GM12878 (cell line): Measurements from ENCODE around the gene TSHR. TPM values are rescaled to one million over a fixed set of nuclear protein-coding genes. Genes with fewer than 3 reads are reported as not detected.

ENCODE experiments used
- ATAC-seq: fragments of 200-7000 bp; cut with Tn5 transposase; 3 replicates; pipeline ENCODE4 v1.9.1; 2020; ENCODE audit warnings: mild to moderate bottlenecking, moderate library complexity
- BruUV-seq: library from RNA; stranded (reverse); fragments of 400-500 nt; replicated peaks from 2 replicates; lab custom pipeline; 2021; lab: Mats Ljungman, UMichigan
- CTCF ChIA-PET: fragments of 300-600 bp; sonication (Branson Sonifier 250); formaldehyde crosslinking; extraction: SDS; loops from one replicate; lab custom pipeline; 2021; ENCODE audit warnings: inconsistent platforms; lab: Yijun Ruan, JAX
- POLR2A ChIA-PET: fragments of 350-600 bp; formaldehyde crosslinking; extraction: SDS; loops from one replicate; lab custom pipeline; 2021; ENCODE audit warnings: inconsistent platforms; lab: Charles Lee
- RAD21 ChIA-PET: fragments of 300-600 bp; sonication (Branson Sonifier 250); formaldehyde crosslinking; loops from one replicate; lab custom pipeline; 2023; ENCODE audit warnings: antibody characterized with exemption; ENCODE audit not compliant: unreplicated experiment; lab: Charles Lee
- SMC1A ChIA-PET: fragments of 300-600 bp; sonication (Branson Sonifier 250); formaldehyde crosslinking; loops from one replicate; lab custom pipeline; 2023; ENCODE audit not compliant: unreplicated experiment, uncharacterized antibody; lab: Charles Lee
- DNase-seq: peaks from one replicate; pipeline ENCODE4 v3.0.0-alpha.2; 2011; ENCODE audit warnings: low read depth, low spot score
- FAIRE-seq: peaks from 3 replicates; lab custom pipeline; 2011; peaks lifted over from hg19 to GRCh38; lab: Jason Lieb, UNC
- H2AFZ ChIP-seq: 2 replicates; pipeline ENCODE4 v1.6.0; 2011; ENCODE audit warnings: low read depth, low read length, control low read depth; ENCODE audit not compliant: control insufficient read depth
- H3K27ac ChIP-seq: 2 replicates; pipeline ENCODE4 v1.5.1; 2011; ENCODE audit warnings: control low read depth; ENCODE audit not compliant: control insufficient read depth, insufficient read depth
- H3K27me3 ChIP-seq, 2 experiments: replicated peaks in 1 of 2; 2 replicates each; pipeline versions ENCODE4 v1.6.0 to v1.6.1; 2011; ENCODE audit warnings: low read length in 1 of 2; ENCODE audit not compliant: control insufficient read depth in 2 of 2, insufficient read depth in 2 of 2
- H3K36me3 ChIP-seq, 2 experiments: 2 replicates each; pipeline ENCODE4 v1.5.1; 2011; ENCODE audit warnings: low read length in 1 of 2; ENCODE audit not compliant: control insufficient read depth in 2 of 2, insufficient read depth in 2 of 2
- H3K4me1 ChIP-seq: 2 replicates; pipeline ENCODE4 v1.6.1; 2011; ENCODE audit warnings: mild to moderate bottlenecking, low read length, moderate library complexity, mixed read lengths; ENCODE audit not compliant: control insufficient read depth, insufficient read depth
- H3K4me2 ChIP-seq: 2 replicates; pipeline ENCODE4 v1.6.0; 2011; ENCODE audit warnings: control low read depth; ENCODE audit not compliant: control insufficient read depth, insufficient read depth
- H3K4me3 ChIP-seq: fragments of 200-600 bp; sonication (generic); 2 replicates; pipeline ENCODE4 v1.5.1; 2016
- H3K79me2 ChIP-seq: 2 replicates; pipeline ENCODE4 v1.6.0; 2011; ENCODE audit warnings: low read length; ENCODE audit not compliant: control insufficient read depth, insufficient read depth
- H3K9ac ChIP-seq: 2 replicates; pipeline ENCODE4 v1.8.0; 2011; ENCODE audit warnings: low read length, control low read depth, mixed read lengths; ENCODE audit not compliant: control insufficient read depth, insufficient read depth
- H3K9me3 ChIP-seq: replicated peaks from 3 replicates; pipeline ENCODE4 v1.5.1; 2011; ENCODE audit warnings: mild to moderate bottlenecking, low read length; ENCODE audit not compliant: control insufficient read depth, insufficient read depth
- H4K20me1 ChIP-seq: 2 replicates; pipeline ENCODE4 v1.6.0; 2011; ENCODE audit not compliant: control insufficient read depth, insufficient read depth
- BHLHE40 ChIP-seq, 2 experiments: fragments of 450-650 bp in 1 of 2; IDR thresholded peaks; 2 replicates each; pipeline ENCODE4 v1.6.1; 2011 to 2017; ENCODE audit warnings: low read depth in 2 of 2, borderline replicate concordance in 1 of 2, improper control_type of control experiment in 1 of 2, low read length in 1 of 2, mild to moderate bottlenecking in 1 of 2
- E2F4 ChIP-seq: IDR thresholded peaks from 2 replicates; pipeline ENCODE4 v1.6.1; 2012; ENCODE audit warnings: low read depth, low read length, improper control_type of control experiment
- ETV6 ChIP-seq, 2 experiments: fragments of 450-650 bp in 1 of 2; IDR thresholded peaks in 1 of 2; conservative IDR thresholded peaks in 1 of 2; 2 replicates each; pipeline ENCODE4 v1.6.1; 2014; ENCODE audit warnings: antibody characterized with exemption in 1 of 2, borderline replicate concordance in 1 of 2, low read depth in 1 of 2, mild to moderate bottlenecking in 1 of 2, moderate library complexity in 1 of 2
- FOXK2 ChIP-seq: fragments of 450-650 bp; IDR thresholded peaks from 2 replicates; pipeline ENCODE4 v1.6.1; 2017; ENCODE audit warnings: mild to moderate bottlenecking, moderate library complexity
- FOXM1 ChIP-seq: IDR thresholded peaks from 2 replicates; pipeline ENCODE4 v1.6.1; 2012; ENCODE audit warnings: low read depth, mild to moderate bottlenecking, inconsistent platforms, low read length, moderate library complexity
- HSF1 ChIP-seq: fragments of 150-350 bp; IDR thresholded peaks from 2 replicates; pipeline ENCODE4 v1.6.1; 2014; ENCODE audit warnings: mild to moderate bottlenecking, low read depth, low read length
- IKZF1 ChIP-seq: fragments of 450-650 bp; conservative IDR thresholded peaks from 2 replicates; pipeline ENCODE4 v1.6.1; 2017; ENCODE audit warnings: antibody characterized with exemption, mild to moderate bottlenecking
- JUND ChIP-seq: IDR thresholded peaks from 2 replicates; pipeline ENCODE4 v1.6.1; 2012; ENCODE audit warnings: low read depth, mild to moderate bottlenecking, low read length, improper control_type of control experiment, moderate library complexity
- MEF2A ChIP-seq: IDR thresholded peaks from 2 replicates; pipeline ENCODE4 v1.6.1; 2011; ENCODE audit warnings: low read depth, mild to moderate bottlenecking, low read length, moderate library complexity; ENCODE audit not compliant: insufficient read depth
- MLLT1 ChIP-seq: fragments of 450-650 bp; IDR thresholded peaks from 2 replicates; pipeline ENCODE4 v1.6.1; 2016; ENCODE audit warnings: mild to moderate bottlenecking
- NFIC ChIP-seq: IDR thresholded peaks from 2 replicates; pipeline ENCODE4 v1.6.1; 2012; ENCODE audit warnings: low read depth, mild to moderate bottlenecking, inconsistent platforms, low read length, moderate library complexity
- SMAD1 ChIP-seq: fragments of 450-650 bp; IDR thresholded peaks from 2 replicates; pipeline ENCODE4 v1.6.1; 2018; ENCODE audit warnings: mild to moderate bottlenecking, low read depth; ENCODE audit not compliant: partially characterized antibody
- TCF12 ChIP-seq: IDR thresholded peaks from 2 replicates; pipeline ENCODE4 v1.6.1; 2011; ENCODE audit warnings: low read depth, mild to moderate bottlenecking, low read length
- ZNF24 ChIP-seq: fragments of 450-650 bp; IDR thresholded peaks from 2 replicates; pipeline ENCODE4 v1.6.1; 2017; ENCODE audit warnings: antibody characterized with exemption, mild to moderate bottlenecking
- WGBS: methylation state at CpG from one replicate; pipeline ENCODE4 v1.1.6; 2016; ENCODE audit warnings: low lambda C conversion rate; ENCODE audit not compliant: insufficient replicate concordance, insufficient coverage; ENCODE audit errors: missing lambda C conversion rate; 5-methylcytosine and 5-hydroxymethylcytosine counted together
- in situ Hi-C: fragments of 300-500 bp; cut with MboI; formaldehyde crosslinking; loops from 9 replicates; pipeline ENCODE4 v1.14.3; 2018; ENCODE audit warnings: mixed read lengths
- intact Hi-C: fragments of 100-400 bp; cut with micrococcal nuclease; formaldehyde crosslinking; loops from one replicate; pipeline ENCODE4 v1.14.2; 2022; ENCODE audit not compliant: unreplicated experiment
- polyA plus RNA-seq, 11 experiments: library from polyadenylated mRNA; depleted of rRNA in 4 of 11; unstranded in 6 of 11; stranded (reverse) in 5 of 11; fragments of >200 nt; fragmentation: Nextera tagmentation in 4 of 11; fragmentation: Illumina TruSeq in 1 of 11; extraction: Ambion mirVana in 4 of 11; extraction: Trizol in 1 of 11; gene quantifications; 1 replicate in 1 of 11; 2 replicates in 10 of 11; pipeline versions ENCODE4 v1.2.1 to v1.2.3, GENCODE V29; 2011 to 2016; ENCODE audit warnings: inconsistent platforms in 2 of 11, missing spikeins in 2 of 11, low read depth in 1 of 11
- total RNA-seq, 4 experiments: library from RNA; depleted of rRNA in 3 of 4; stranded (reverse); fragments of >200 nt in 3 of 4; fragmentation: Illumina TruSeq in 1 of 4; extraction: Trizol in 1 of 4; gene quantifications; 2 replicates each; pipeline versions ENCODE4 v1.2.1 to v1.2.3, GENCODE V29; 2013 to 2021
- TF ChIP-seq, protein P1 (sequence below): fragments of 450-650 bp; formaldehyde crosslinking; IDR thresholded peaks from 2 replicates; pipeline ENCODE4 v1.5.0; 2022; ENCODE audit warnings: mild to moderate bottlenecking, missing genetic modification characterization

Gene TSHR
- total and polyA plus RNA-seq, 10 of the 15 experiments (the other 5 are each of a cell fraction or from before 2014, with no cell fraction given): 0.06 to 0.31 TPM; not detected in 8

- Histone ChIP-seq H3K27me3 (no peaks in the 10 kb centered on the region), H3K27ac (no peak overlapping the region), H4K20me1 (no peaks in the 10 kb centered on the region), H3K9ac (no peak overlapping the region), H3K4me3 (no peak overlapping the region), H3K9me3 (no peaks in the 10 kb centered on the region; the same call in 2 of the 3 replicates), H3K79me2 (no peaks in the 10 kb centered on the region), H2AFZ (no peak overlapping the region), H3K4me2 (no peak overlapping the region), H3K4me1 (no peaks in the 10 kb centered on the region), H3K36me3 (no peaks in the 10 kb centered on the region)
- in situ Hi-C loops: no loop called here
- ATAC-seq: no peak
- intact Hi-C loops: no loop called here
- ChIA-PET RAD21 (no interaction called here), CTCF (no interaction called here), SMC1A (no interaction called here), POLR2A (no interaction called here)
- BruUV-seq: no TSS peak
- no peak for DNase-seq
- FAIRE-seq: no peak
- TF ChIP-seq SMAD1 (no peak), ZNF24 (no peak), TCF12 (no peak), IKZF1 (no peak), E2F4 (no peak), BHLHE40 (IDR thresholded peaks at IDR 0.05; ENCODE audit: borderline replicate concordance in 1 of 2, low read depth in 2 of 2, low read length in 1 of 2) (no peak), NFIC (no peak), ETV6 (conservative IDR thresholded peaks at IDR 0.05 in 1 of 2, IDR thresholded peaks at IDR 0.05 in 1 of 2; ENCODE audit: borderline replicate concordance in 1 of 2, low read depth in 1 of 2) (no peak), MLLT1 (no peak), FOXK2 (no peak), JUND (no peak), HSF1 (no peak), MEF2A (no peak), FOXM1 (no peak)
- TF ChIP-seq, protein P1, sequence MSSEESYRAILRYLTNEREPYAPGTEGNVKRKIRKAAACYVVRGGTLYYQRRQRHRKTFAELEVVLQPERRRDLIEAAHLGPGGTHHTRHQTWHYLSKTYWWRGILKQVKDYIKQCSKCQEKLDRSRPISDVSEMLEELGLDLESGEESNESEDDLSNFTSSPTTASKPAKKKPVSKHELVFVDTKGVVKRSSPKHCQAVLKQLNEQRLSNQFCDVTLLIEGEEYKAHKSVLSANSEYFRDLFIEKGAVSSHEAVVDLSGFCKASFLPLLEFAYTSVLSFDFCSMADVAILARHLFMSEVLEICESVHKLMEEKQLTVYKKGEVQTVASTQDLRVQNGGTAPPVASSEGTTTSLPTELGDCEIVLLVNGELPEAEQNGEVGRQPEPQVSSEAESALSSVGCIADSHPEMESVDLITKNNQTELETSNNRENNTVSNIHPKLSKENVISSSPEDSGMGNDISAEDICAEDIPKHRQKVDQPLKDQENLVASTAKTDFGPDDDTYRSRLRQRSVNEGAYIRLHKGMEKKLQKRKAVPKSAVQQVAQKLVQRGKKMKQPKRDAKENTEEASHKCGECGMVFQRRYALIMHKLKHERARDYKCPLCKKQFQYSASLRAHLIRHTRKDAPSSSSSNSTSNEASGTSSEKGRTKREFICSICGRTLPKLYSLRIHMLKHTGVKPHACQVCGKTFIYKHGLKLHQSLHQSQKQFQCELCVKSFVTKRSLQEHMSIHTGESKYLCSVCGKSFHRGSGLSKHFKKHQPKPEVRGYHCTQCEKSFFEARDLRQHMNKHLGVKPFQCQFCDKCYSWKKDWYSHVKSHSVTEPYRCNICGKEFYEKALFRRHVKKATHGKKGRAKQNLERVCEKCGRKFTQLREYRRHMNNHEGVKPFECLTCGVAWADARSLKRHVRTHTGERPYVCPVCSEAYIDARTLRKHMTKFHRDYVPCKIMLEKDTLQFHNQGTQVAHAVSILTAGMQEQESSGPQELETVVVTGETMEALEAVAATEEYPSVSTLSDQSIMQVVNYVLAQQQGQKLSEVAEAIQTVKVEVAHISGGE (CRISPR knock-in tag): no peak
- WGBS: 0% methylated on average over 1 of the region's 1 CpG
Observed at GRCh38 chr14:81105961-81106360, 150.5 kb downstream of the TSHR start.
